Measurements from ENCODE around the gene COL23A1.
"Not testable (repeated sequence)": the region's sequence is repeated elsewhere in the genome, so short reads cannot be mapped to it uniquely, and the experiment has no call there.

Gene COL23A1

DNA sequence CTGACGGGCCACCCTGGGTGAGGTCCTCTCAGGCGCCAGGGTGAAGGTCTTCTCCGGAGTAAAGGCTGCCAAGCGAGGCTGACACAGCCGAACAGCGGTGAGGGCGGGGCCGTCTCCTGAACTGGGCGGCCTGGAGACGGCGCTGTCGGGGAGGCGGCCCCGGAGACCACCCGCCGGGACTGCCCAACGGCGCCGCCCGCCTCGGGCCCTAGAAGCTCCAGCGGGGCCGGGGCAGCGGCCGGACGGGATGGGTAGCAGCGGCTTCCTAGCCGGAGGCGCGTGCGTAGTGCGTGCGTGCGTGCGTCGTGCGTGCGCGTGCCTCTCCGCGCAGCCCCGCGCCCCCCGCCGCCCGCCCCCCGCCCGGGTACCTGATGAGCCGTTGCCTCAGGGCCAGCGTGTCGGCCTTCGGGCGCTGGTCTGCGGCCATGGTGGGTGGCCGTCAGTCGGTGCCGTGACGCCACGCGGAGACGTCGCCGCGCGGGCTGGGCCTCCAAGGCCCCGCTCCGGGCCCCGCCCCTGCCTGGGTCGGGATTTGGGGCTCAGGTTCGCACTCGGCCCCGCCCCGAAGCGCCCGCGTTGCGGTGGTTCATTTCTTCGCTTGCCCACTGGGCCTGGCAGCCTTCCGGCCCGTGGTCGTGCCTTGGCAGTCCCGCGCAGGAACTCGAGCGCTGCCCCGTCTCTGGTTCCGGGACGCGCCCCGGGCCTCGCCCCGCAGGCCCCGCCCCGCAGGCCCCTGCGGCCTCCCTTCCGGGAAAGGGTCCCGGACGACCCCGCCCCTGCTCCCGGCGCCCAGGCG is 357.9 kb downstream of the COL23A1 start, which contains the start of gene PHYKPL:
TSS of gene PHYKPL (minus strand) at position 679 of the 796 bp plus-strand sequence. CDS start at position 427, 252 bp downstream.
- peak; percentile 61 for DNase-seq

DNA sequence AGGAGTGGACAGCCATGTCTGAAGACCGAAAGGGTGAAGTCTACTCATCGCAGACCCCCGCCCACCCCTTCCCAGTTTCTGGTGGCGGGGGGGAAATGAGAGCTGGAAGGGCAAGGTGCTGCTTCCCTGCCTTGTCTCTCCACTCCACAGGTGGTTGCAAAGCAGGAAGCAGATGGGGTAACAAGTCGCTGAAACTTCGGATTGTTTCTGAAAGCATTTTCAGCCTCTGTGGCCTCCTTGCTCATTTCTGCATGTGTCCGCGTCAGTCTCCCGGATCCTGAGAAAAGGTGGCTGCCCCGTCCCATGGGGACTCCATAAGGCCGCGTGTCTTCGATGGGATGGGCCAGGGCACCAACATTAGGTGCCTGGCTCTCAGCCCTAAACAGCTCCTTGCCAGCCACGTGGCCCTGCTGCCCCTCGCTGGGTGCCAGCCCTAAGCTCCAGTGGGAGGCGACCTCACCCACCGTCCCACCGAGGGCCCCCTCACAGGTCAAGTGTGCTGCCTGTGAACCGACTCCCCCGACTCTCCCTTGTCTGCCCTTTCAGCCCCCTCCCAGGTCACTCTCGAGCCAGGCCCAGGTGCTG is 358.6 kb downstream of the COL23A1 start:
- no peak for DNase-seq

DNA sequence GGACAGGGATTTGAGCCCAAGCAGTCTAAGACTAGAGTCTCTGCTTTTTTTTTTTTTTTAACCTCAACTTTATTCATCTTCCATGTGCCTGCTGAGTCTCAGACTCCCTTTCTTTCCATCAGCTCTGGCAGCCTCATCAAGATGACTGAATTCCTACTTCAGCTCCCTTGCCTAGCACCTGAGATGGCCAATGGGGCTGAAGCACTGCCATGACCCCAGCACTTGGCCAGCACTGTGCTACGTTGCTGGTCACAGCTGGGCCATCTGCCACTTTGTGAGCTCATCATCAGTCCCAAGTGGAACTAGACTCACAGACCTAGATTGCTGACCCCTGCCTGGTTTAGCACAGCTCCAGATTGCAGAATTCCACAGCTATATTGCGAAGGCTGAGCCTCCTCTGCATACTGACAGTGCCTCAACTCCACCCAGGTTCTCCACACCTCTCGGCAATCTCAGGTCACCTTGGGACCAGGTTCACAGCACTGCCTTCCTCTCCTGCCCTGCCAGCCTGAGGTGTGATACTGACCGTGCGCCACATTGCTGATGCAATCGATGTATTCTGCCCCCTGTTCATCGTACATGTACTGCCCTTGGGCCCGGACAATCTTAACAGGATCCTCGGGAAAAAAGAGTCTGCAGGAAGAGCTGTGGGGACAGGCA is 359.2 kb downstream of the COL23A1 start:
- DNase-seq, result no peak

DNA sequence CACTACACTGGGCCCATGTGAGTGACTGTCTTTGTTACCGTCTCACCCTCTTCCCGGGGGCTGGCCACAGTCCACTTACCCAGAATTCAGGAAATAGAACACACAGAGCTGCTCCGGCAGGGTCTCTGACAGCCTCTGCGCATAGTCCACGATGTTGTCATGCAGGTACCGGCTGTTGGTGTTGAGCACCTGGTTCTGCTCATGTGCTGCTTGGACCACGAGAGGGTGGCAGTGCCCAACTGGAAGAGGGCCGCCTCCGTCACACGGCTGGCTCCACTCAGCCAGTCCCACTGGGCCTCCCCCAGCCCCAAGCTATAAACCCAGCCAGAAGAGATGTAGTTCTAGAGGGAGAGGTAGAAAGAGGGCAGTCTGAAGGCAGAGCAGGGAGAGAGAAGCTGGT is 360.3 kb downstream of the COL23A1 start:
- no peak for DNase-seq

DNA sequence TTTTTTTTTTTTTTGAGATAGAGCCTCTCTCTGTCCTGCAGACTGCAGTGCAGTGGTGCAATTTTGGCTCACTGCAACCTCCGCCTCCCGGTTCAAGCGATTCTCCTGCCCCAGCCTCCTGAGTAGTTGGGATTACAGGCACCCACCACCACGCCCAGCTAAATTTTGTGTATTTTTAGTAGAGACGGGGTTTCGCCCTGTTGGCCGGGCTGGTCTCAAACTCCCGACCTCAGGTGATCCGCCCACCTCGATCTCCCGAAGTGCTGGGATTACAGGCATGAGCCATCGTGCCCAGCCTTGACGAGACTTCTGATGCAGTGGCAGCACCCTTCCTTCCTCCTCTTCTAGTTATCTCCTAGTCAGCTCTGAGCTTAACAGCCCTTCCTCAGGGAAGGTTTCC is 361.1 kb downstream of the COL23A1 start:
- DNase-seq, result not testable (repeated sequence)

DNA sequence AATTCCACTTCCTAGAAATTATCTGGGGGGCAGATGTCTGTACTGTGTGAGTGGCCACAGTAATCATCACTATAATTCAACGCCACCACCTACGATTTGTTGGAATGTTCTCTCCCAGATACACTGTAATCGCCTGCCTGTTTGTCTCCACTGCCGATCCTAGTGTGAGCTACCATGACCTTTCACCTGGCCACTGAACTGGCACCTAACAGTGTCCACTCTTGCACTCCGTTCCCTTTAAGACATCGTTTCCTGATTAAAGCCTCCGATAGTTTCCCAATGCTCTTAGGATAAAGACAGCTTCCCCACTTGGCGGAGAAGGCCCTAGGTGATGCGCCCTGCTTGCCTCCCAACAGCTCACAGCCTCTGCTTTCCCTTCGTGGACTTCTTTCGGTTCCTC is 361.6 kb downstream of the COL23A1 start:
- no peak for DNase-seq

DNA sequence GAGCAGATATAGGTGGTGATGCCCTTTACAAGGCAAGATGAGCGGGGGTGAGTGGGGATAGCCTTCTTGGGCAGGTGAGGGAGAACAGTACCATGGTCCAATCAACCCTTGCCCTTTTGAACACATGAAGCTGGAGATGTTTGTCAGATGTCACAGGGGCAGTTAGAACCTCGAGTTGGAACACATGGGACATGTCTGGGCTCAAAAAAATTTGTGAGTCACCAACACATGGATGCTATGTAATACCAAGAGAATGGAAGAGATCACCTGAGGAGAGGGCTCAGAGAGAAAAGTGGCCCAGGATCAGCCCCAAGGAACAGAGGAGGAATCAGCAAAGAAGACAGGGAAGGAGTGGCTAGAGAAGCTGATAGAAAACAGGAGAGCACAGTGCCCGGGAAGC is 362.3 kb downstream of the COL23A1 start:
- no peak for DNase-seq

DNA sequence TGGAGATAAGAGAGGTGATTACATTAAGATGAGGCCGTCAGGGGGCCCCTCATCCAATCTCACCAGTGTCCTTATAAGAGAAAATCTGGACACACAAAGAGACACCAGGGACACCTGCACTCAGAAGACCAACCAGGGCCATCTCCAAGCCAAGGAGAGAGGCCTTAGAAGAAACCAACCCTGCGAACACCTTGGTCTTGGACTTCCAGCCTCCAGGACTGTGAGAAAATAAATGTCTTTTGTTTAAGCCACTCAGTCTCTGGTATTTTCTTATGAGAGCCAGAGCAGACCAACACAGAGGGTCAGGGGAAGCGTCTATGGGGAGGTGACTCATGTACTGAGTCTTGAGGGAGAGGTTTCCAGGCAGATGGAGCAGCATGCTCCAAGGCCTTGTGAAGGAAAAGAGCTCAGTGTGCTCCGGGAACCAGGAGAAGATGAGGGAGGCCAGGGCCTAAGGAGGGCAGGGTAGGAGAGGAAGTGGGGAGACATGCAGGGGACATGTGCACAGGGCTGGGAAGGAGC is 363.0 kb downstream of the COL23A1 start:
- peak; percentile 44 for DNase-seq

DNA sequence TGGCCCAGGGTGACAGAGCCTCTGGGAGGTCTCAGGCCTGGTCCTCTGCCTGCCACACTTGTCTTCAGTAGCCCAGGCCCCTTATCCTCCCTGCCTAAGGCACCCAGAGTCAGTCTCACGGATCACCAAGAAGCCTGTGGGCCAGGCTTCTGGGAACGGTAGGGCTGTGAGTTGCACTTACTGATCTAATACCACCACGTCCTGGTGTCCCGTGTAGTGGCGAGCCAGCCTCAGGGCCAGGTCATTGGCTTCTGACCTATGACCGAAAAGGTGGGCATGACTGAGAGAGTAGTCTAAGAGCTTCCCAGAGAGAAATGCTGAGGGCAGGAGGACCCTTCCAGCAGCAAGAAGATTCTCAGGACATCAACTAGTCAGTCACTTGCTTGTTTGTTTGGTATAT is 365.0 kb downstream of the COL23A1 start:
- DNase-seq, result no peak

DNA sequence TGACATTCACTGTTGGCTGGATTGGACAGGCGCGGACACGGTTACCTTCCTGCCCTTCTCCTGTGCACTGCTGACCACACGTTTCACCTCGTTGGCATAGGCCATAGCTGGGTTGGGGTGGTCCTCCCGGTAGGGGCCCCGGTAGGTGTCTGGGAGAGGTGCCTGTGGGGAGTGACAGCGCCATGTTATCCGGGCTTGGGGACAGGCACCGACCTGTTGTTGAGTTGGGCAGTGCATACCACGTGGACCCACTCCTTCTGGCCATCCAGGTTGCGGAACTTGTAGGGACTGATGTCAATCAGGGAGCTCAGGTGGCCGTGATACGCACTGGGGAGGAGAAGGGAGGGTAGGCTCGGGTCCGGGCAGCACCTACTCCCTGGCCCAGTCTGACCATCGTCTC is 365.8 kb downstream of the COL23A1 start:
- no peak for DNase-seq

DNA sequence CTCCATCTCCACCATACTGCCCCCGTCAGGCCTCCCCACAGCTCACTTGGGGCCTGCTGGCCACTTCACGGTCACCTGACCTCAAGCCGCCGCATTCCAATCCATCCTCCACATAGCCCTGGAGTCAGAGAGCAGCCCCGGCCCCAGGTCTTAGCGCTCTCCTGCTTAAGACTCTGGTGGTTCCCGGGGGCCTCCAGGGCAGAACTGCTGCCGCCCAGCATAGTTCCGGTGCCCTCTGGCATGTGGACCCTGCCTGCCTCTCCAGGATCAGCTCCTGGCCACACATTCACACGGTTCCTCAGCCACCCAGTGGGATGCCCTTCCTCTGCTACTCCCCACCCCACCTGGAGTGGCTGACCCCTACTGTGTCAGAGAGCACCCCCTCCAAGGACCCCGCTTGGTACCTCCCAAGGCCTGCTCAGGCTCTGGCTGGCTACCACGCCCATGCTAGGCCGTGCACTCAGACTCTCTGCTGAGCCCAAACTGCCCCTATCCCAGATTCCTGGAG is 366.3 kb downstream of the COL23A1 start:
- DNase-seq, result no peak

DNA sequence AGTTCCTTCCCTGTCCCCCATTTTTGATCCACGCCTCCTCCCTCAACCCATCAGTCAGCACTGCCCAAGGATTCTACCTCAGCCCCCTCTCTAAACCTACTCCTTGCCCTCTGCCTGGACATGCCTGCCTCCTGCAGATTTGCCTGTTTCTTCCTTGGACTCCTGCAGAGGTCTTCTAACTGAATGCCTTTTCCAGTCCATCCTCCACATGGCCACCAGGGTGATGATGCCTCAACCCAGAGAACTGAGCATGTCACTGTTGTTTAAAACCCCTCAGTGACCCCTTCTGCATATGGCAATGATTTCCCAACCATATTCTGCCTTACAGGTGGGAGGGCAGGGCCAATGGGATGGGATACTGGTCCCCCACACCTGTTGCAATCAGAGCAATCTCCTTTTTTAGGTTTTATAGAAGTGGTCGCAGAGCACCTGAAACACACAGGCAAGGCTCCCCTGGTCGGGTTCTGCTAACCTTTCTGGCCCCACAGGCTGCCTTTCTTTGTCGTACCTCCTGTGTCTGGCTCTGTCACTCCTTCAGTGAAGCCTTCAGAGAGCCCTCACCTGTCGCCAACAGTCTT is 366.9 kb downstream of the COL23A1 start:
- no peak for DNase-seq

DNA sequence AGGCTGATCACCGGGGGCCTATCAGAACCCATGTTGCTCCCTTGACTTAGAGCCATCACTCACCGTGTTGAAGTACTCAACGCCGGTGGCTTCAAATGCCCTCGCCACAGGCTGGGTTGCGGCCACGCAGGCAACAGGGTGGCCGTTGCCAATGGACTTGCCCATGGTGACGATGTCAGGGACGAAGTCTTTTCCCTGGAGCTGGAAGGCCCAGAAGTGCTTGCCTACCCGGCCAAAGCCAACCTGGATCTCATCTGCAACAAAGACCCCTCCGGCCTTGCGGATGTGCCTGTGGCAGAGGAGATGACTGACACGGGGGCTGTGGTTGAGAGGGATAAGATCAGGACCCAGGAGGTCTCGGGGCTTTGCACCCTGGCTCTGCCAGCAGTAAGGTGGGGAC is 367.9 kb downstream of the COL23A1 start:
- DNase-seq, result no peak

DNA sequence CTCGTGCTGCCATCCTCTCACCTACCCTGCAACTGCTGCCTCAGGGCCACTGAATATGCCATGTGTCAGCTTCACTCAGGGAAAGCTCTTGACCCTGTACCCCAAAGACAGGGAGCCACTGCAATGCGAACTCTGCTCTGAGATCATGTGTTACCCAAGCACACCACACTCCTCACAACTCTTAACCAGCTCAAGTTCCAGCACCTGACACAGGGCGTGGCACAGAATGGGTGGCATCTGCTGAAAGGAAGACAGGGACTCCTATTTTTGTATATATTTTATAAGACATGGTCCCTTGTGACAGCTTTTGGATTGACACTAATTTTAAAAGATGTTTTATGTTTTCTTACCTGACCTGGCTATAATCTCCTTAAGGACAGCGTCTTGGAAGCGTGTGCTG is 368.3 kb downstream of the COL23A1 start:
- DNase-seq, result no peak

DNA sequence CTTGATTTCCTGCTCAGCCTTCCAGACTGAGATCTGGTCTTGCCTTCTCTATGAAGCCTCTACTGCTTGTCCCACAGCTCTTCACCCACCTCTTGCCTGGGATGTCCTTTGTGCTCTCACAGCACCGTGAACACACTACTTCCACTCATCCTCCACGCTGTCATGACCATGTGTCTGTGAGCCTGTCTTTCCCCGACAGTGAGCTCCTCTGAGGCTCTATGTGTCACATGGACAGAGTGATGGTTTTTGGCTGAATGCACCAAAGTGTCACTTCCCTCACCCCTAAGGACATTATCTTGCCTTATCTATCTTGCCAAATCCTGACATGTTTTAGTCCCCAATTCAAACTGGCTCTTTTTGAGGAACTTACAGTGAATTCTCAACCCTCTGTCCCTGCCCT is 368.9 kb downstream of the COL23A1 start:
- no peak for DNase-seq

DNA sequence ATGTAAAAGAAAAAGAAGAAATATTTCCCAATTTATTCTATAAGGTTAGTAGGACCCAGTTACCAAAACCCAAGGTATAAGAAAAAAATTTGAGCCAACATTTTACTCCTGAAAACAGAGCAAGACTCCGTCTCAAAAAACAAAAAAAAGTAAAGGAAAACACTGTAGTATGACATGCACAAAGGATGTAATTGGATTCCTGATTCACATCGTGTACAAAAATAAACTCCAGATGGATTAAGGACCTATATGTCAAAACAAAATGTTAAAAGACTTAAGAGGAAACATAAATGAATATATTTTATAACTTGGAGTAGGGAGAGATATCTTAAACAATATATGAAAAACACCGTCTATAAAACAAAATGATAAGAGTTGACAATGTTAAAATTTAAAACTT is 371.4 kb downstream of the COL23A1 start:
- no peak for DNase-seq

DNA sequence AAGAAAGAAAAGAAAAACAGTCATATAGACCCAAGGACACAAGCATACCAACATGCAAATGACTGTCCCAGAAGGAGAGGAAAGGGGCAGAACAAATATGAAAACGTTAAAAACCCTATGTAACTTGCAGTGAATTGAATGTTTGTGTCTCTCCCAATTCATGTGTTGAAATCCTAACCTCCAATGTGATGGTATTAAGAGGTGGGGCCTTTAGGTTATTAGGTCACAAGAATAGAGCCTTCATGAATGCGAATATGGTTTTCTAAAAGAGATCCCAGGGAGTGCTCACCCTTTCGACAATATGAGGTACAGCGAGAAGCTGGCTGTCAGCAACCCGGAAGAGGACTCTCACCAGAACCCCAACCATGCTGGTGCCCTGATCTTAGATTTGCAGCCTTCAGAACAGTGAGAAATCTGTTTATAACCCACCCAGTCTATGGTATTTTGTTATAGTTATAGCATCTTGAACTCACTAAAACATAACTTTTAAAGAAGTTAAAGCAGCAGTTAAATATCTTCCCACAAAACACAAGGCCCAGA is 371.9 kb downstream of the COL23A1 start:
- no peak for DNase-seq

DNA sequence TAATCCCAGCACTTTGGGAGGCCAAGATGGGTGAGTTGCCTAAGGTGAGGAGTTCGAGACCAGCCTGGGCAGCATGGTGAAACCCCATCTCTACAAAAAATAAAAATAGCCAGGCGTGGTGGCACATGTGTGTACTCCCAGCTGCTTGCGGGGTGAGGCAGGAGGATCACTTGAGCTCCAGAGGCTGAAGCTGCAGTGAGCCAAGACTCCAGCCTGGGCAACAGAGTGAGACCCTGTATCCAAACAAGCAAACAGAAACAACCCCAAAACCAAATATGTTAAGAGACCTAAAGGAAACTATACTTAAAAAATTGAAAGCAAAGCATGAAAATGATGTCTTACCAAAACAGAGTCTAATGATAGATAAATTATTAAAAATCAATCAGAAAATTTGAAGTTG is 373.4 kb downstream of the COL23A1 start:
- no peak for DNase-seq

DNA sequence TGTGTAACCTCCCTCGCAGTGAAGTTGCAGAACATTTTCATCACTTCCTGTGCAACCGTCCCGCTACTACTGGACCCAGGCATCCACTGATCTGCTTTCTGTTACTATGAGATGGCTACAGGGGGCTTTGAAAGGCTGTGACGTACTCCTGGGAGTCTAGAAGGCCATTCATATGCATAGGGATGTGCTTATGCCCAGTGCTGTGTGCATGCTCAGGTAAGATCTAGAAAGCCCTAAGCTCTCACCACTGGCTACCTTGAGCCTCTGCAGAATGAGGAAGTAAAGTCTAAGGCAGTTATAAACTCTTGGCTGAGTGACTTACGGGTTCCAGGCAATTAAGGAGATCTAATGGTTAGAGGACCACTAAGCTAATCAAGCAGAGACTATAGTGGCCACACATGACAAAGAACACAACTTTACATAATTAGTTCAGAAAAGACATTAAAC is 374.1 kb downstream of the COL23A1 start:
- no peak for DNase-seq

DNA sequence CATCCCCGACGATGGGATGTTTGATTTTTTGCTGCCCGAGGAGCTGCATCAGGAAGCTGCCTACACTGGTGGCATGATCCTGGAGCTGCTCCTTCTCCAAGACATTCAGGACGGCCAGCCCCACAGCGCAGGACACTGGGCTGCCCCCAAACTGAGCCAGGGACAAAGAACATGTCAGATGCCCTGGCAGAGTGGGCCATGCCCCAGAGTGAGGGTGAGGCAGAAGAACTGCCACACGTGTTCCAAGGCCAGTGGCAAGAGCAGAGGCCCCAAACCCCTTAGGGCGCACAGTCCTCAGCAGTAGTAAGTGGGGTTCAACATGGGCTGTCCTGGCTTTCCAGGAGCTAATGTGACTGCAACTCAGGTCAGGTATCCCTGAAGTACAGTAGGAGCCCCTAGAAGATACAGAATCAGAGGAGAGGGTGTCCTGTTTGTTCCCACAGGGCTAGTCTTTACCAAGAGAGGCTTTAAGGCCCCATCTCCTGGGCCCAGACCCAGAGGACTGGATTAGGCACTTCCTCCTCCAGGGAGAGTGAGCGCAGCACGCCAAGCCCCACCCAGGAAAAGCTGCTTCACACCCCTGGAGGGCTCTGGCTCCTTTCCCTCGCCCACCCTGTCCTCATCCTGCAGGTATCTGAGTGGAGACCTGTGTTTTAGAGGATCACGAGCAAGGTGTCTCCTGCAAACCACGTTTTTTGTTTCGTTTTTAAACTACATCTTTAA is 374.8 kb downstream of the COL23A1 start:
- no peak for DNase-seq

DNA sequence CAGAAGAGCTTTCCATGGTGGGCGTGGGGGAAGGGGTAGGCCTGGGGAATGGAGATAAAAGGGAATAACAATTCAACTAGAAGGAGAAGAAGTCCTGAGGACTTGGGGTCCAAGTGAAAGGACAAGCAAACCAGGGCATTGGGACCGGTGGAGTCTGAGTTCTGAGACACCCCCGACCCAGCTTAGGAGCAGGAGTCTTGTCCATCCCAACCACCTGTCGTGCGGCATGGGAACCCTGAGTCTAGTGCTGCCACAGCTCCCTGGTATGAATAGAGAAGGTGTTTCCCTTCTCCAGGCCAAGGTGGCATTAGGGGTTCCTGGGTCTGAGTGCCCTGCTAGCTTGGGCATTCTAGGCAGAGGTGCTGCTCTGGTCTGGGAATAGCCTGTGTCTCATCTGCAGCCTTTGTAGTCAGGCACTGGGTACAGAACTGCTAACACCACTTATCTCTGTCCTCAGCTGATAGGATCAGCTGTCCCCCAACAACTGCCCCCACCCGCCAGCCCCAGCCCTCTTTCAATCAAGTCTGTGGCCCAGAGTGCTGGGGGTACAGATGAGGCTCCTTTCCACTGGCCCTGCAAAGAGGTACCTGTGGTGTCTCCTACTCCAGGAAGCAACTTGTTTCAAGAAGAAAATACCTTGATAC is 375.9 kb downstream of the COL23A1 start:
- DNase-seq, result no peak

DNA sequence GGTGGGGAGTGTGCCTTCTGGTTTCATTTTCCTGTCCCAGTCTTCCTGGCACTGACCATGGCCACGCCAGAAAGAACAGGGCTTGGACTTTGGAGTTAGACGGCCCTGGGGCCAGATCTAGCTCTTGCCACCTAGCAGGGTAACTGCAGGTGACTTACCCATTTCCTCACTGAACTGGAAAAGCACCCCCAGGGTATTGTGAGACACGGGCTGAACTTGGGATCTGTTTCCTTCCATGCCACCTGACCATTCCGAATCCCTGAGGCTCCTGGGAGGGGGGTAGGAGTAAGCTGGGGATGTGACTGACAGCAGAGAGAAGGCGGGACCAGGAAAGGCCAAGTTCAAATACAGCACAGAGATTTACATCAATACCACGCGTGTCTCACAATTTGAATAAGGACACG is 376.4 kb downstream of the COL23A1 start:
- no peak for DNase-seq
